HG03135 (cell line): Measurements from ENCODE around the gene AMZ1.
A peak's percentile ranks its signal among the peaks of the same experiment; 100 is the strongest.
"Not testable (repeated sequence)": the region's sequence is repeated elsewhere in the genome, so short reads cannot be mapped to it uniquely, and the experiment has no call there.

ENCODE experiments used
- ATAC-seq: cut with Tn5 transposase; IDR thresholded peaks from one replicate; pipeline ENCODE4 v1.9.1; 2021; ENCODE audit warnings: mild to moderate bottlenecking, moderate library complexity; ENCODE audit not compliant: unreplicated experiment

The AMZ1 gene

DNA sequence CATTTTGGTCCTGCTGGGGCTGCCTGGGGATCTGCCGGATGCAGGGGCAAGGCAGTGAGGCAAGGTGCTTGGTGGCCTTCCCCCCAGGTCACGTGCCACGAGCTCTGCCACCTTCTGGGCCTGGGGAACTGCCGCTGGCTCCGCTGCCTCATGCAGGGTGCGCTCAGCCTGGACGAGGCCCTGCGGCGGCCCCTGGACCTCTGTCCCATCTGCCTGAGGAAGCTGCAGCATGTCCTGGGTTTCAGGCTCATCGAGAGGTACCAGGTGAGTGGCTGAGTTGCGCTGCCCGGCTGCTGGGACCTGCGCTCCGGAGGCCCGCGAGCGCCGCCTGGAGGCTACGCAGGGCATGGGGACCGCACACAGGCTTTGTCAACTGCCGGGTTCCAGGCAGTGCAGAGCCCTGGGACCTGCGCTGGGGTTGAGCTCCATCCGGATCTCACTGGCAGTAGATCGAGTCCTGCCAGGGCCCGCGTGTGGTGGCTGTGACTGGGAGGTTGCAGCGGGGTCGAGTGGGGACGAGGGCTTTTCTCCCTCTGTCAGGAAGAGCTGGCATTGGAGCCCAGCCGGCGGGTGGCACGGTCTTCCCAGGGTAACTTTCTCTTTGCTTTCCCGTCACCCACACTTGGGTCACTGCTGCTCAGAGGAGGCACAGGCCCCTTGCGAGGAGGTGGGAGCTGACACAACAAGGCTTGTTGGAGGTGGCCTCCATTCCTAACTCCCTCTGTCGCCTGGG lies 21.7 kb downstream of the AMZ1 start:
- peak; percentile 76 for ATAC-seq

DNA sequence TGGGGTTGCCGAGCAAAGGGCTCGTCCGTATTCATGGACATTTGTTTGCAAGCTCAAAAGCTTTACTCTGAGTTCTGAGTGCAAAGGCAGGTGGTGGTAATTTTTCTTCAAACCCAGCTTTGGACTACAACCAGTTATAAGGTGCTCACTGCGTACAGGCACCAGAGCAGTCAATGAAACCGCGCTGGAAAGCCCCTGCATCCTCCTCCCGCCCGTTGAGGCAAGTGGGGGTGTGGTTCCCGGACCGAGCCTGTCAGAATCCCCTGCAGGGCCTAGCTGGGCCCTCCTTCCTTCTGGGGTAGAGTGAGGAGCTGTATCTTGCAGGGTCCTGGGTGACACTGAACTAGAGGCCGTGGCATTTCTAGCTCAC lies 22.3 kb downstream of the AMZ1 start:
- ATAC-seq: peak; percentile 41

DNA sequence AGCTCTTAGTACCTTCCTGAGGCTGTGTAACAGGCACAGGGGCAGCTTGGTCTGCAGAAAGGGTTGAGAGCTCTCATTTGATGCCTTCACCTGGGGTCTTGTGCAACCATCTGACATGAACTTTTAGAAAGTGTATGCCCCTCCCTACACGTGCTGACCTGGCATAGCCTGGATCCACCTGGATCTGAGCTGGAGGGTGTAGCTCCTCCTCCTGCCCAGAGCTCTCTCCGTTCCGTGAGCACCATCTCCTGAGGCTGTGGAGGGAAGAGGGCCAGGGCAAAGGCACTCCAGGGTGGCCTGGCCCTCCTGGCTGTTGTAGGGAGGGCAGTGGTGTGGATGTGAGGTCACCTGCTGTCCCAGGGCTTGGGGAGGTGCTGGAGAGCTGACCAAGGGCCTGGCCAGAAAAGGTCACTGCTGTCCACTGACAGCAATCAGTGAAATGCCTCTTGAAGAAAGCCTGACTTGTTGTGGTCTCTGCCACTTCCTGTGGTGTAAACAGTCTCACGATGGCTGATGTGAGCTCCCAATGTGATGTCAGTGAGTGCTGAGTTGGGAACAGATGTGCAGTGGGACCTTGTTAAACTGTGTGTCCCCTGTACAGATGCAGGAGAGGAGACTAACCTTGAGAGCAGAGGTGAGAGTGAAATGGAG lies 23.0 kb downstream of the AMZ1 start:
- no peak for ATAC-seq

DNA sequence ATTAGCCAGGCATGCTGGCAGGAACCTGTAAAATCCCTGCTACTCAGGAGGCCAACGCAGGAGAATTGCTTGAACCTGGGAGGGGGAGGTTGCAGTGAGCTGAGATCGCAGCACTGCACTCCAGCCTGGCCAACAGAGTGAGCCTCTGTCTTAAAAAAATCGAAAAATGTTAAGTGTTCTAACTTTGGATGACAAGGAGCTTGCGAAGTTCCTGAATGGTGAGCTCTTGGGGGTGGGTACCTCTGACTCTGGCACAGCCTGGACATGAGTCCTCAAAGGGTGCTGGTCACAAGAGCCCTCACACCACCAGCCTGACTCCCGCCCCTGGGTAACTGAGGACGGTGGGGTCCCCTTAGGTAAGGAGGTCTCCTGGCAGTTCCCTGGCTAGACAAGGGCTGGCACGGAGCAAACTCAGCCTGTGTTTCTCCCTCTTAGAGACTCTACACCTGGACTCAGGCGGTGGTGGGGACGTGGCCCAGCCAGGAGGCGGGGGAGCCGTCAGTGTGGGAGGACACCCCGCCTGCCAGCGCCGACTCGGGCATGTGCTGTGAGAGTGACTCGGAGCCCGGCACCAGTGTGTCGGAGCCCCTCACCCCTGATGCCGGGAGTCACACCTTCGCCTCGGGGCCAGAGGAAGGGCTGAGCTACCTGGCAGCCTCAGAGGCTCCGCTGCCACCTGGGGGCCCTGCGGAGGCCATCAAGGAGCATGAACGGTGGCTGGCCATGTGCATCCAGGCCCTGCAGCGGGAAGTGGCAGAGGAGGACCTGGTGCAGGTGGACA lies 24.1 kb downstream of the AMZ1 start:
- ATAC-seq: no peak

DNA sequence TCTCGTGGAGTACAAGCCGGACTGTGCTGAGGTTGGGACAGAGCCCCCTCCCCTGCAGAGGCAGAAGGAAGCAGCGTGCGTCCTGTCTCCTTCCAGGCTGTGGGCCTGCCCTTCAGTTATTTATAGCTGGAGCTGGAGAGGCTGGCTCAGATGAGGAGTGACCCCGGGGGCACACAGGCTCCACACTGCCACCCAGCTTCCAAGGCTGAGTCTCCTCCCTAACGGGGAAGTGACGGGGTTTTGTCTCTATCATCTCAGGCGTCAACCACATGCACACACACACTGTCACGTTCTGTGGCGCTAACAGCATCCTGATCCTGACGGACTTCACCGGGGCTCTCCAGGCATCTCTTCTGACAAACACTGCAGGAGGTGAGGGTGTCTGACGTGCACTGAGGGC lies 25.4 kb downstream of the AMZ1 start:
- ATAC-seq: no peak

DNA sequence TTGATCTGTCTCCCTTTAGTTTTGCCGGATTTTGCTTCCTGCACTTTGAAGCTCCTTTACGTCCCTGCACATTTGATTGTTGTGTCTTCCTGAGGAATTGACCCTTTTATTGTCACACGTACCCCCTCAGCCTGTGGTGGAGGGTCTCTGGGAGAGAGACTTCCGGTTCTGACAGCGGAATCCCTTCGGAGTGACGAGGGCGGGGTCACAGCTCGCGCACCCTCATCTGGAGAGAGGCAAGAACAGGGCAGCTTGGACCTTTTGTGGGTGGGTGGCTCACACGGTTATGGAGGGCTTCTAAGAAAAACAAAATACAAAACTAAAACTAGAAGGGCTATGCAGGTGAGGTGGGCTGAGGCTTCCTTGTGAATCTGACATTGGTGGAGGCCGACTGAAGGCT lies 26.0 kb downstream of the AMZ1 start:
- no peak for ATAC-seq

DNA sequence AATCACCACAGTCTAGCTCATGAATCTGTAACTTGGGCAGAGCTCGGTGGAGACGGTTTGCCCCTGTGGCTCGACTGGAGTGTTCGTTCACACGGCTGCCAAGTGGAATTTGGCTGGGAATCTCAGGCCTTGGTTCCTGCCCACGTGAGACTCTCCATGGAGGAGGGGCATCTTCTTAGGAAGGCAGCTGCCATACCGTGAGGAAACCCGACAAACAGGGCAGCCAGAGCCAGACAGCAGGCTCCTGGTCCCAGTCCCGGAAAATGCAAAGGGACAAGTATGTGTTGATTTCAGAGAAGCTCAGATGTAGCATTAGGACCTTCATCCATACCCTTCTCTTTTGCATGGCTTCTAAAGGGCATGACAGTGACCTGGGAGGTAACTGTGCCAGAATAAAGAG lies 26.6 kb downstream of the AMZ1 start:
- no peak for ATAC-seq

DNA sequence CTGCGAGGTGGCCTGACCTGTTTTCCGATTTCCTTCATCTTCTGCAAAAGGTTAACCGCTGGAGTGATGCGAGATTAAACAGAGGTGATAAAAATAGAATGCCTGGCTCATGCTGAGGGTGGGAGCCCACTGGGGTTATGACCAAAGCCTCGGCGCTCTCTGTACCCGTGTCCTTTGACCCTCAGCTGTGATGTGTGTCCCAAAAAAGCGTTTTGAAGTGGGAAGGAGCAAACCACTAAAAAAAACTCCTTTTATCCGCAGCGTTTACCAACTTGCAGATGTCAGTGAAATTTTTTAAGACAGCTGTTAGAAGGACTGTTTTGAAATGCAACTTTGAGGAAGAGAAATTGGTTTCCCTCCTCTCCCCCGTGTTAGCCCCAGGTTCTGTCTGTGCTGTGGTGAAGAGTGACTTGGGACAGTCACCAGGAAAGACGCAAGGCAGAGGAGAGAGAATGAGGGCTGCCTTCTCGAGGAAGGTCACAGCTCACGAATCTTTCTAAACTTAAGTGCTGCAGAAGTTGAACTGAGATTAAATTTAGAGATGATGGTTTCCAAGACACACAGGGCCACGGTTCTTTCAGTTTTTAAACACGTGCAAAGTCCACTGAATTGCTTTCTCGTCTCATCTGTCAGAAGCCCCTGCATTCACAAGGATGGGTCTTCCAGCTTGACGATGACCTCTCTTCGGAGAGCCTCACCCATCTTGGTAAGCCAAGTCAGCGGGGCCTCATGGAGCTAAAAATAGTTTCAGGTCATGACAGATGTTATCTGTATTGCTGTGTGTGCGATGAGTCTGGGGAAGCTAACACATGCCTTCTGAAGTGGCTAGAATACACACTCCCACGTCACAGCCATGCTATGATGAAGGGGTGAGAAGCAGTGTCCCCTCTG lies 27.6 kb downstream of the AMZ1 start:
- no peak for ATAC-seq

DNA sequence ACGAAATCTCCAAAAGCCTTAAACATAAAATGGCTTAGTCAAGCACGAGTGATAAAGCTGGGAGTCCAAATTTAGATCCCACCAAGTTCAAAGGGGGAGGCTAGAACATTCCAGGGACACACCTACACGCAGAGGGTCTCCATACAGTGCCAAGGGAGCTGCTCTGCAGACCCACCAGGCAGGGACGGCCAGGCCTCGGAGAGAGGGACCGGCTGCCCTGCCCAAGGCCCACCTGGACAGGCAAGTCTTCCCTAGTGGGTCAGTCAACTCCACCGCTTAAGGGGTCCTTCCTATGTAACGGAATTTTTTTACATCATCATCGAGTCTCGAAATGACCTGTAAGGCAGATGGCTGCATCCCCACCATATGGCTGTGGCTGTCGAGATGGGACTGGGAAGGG lies 28.5 kb downstream of the AMZ1 start:
- no peak for ATAC-seq

DNA sequence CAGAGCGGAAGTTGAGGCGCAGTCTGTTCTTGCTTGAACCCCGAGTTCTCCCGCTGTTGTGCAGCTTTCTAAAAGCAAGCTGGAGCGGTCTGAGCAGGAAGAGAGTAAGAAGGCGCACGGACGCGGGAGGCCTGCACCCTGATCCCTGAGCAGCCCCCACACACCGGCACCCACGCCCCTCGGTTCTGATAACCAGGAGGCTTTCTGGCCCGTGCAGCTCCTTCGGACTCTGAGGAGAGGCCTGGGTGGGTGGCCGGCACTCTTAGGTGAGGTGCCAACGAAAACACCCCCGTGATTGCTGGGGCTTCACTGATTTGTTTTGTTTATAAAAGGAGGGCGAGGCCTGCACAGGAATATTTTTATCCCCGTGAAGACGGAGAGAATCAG lies 28.9 kb downstream of the AMZ1 start:
- no peak for ATAC-seq

DNA sequence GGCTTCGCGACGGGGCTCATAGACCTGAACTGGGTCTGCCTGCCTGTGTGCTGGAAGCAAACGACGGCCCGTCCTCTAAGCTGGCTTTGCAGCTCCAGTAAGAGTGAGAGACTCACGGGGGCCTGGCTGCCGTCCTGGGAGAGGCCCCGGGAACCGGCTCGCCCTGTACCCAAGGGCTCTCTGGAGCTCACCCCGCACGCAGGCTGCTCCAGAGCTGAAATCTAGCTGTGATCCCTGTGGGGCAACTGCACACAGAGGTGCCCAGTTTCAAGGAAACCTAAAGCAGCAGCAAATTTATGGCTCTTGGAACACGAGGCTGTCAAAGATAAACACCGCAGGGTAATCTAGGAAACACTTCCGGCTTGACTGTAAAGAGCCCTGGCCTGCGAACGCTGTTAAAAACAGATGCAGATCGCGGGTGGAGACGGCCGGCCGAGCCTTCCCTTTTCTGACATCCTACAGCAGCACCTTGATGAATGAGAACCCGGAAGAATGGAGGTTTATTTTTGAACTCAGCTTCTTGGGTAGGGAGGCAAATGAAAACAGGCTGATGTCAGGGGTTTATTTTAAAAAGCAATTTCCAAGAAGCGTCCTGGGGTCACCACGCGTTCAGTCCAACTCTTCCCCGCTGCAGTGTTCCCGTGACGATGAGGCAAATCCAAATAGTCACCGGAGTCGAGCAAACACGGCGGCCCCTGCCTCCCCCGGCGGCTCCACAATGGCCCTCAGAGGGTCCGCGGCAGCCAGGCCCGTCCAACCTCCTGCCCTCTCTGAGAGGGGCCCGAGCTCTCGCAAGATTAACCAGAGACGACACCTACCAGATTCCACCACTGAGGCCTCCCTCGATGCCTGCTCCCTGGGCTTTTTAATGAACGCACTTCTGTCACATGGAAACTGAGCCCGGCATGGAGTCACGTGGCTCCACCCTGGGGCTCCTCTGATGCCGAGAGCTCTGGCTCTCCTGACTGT lies 29.6 kb downstream of the AMZ1 start:
- ATAC-seq: no peak

DNA sequence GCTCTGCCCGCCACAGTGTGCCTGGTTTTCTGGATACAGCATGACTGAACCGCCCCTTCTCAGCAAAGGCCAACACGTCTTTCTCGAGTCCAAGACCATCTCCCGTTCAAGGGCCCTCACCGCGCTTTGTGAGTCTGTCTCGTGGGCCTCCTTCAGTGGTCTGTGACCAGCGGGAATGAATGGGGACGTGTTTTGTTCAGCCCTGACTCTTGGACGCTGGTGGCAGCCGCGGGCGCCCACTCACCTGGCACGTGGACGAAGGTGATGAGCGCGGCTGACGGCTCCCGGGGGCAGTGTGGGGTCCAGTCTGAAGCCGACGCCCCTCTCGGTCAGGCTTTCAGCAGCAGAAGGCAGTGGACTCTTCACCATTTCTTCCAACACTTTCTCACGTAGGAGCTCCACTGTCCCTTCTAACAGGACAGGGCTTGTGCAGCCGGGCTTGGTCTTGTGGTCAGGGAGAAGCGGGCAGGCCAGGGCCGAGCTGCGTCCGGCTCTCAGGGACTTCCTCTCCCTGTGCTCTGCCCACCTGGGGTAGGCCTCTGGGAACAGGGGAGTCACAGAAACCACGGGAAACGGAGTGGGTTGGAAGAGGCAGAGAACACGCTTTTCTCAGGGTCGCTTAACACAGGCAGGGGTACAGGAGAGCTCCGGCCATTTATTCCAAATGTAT lies 30.4 kb downstream of the AMZ1 start:
- no peak for ATAC-seq

DNA sequence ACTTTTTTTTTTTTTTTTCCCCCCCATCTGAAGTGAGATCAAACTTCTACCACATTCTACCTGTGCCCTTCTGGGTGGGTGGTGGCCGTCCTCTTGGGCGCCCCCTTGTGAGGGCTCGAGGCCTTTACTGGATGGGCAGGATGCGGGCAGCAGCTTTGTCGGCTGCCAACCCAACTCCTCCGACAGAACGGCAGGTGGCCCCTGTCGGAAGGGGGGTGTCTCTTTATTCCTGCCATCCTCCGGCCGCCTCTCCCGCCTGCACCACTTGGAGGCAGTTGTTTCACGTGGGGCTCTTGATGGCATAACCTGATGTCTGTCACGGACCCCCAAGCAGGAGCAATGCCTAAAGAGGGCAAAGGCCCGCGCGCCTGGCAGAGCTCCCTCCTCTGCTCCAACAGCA lies 31.0 kb downstream of the AMZ1 start:
- no peak for ATAC-seq

DNA sequence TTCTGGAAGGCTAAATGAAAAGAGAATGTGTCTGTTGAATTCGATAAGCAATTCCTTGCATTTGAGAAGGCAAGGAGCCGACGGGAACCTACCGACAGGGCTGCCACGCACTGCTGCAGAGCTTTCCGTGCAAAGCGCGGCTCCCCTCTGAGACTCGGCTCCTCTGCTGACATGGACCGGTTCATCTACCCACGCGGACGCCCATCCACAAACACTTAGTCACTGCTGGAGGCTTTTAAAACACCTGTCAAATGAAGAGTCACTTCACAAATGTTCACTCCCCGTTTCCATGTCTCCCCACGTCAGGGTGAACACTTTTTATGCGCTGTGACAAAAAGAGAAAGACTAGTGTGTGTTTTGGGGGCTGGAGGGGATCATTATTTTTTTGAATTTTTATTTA lies 32.0 kb downstream of the AMZ1 start:
- ATAC-seq: no peak

DNA sequence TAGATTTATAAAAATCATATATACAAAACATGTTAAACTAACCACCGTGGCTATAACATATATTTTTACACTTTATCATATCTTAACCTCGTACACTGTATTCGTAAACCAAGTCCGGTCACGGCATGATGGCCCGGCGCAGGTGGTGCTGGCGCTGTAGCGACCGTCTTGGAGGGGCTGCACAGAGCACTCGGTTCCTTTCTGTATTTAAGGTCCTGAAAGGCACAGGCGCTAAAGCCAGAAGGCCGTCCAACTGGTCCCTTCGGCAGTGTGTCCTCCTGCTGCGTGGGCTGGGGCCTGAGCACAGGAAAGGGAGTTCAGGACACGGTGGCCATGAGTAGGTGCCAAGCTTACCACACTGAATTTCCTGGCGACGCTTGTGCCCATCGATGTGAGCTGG lies 33.8 kb downstream of the AMZ1 start:
- ATAC-seq: no peak

DNA sequence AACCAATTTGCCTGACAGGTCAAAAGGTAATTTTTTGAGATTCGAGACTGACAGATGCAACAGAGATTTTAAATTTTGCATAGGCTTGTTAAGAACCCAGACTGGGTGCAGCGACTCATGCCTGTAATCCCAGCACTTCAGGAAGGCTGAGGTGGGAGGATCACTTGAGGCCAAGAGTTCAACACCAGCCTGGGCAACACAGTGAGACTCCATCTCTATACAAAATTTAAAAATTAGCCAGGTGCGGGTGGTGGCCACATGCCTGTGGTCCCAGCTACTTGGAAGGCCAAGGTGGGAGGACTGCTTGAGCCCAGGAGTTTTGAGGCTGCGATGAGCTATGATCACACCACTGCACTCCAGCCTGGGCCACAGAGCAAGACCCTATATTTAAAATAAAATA lies 34.6 kb downstream of the AMZ1 start:
- no peak for ATAC-seq

DNA sequence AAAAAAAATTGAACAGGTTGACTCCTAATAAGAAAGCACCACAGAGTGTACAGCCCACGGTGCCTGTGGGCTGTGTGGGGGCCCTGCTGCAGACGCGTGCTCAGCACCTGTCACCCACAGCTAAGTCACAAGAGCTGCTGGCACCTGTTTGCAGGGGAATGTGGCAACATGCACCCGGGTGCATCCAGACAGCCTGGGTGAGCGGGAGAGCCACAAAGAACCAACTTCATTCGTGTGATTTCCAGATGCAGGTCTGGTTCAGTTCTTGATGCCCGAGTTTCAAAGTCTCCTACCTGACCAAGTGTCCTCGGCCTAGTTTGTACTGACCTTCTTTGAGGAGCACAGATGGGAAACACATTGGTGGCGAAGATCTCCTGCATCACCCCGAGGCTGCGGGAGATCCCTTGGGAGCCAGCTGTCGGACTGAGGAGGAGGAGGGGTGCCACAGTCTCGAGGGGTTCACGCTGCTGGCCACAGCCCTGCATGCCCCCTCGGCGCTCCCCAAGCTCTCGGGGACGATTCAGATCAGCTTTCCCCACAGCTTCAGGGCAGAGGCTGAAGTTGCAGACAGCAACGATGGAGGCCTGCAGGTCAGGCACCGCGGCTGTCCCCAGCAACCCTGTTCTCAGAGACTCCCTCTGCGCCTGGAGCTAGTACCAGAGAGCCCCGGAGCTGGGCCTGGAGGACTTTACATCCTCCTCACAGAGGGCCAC lies 35.3 kb downstream of the AMZ1 start:
- no peak for ATAC-seq

DNA sequence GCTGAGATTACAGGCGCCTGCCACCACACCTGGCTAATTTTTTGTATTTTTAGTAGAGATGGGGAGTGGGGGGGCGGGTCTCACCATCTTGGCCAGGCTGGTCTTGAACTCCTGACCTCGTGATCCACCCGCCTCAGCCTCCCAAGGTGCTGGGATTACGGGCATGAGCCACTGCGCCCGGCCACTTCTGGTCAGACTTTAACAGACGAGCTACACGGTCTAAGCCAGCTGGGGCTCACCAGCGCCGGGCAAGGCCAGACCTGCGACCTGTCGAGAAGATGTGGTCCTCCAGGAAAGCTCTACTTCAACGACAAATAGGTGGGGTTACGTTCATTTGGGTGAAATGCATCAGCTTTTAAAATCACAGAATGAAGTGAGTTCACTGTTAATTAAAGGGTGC lies 36.0 kb downstream of the AMZ1 start:
- not testable (repeated sequence) for ATAC-seq
